HepG2 (cell line): Measurements from ENCODE around the gene CD300LF. TPM values are rescaled to one million over a fixed set of nuclear protein-coding genes. Genes with fewer than 3 reads are reported as not detected.

Experiments used
- AKAP8 ChIP-seq: sonication (generic); formaldehyde crosslinking; IDR thresholded peaks from 2 replicates; pipeline ENCODE4 v1.5.1; 2020; ENCODE audit warnings: mild to moderate bottlenecking, missing genetic modification reagents
- ARID2 ChIP-seq: sonication (generic); formaldehyde crosslinking; IDR thresholded peaks from 2 replicates; pipeline ENCODE4 v1.8.1; 2022; ENCODE audit warnings: mild to moderate bottlenecking, missing genetic modification reagents, borderline replicate concordance
- ATM ChIP-seq: fragments of 450-650 bp; IDR thresholded peaks from 2 replicates; pipeline ENCODE4 v1.7.1; 2017; ENCODE audit warnings: mild to moderate bottlenecking, borderline replicate concordance
- FOXK2 ChIP-seq: fragments of 450-650 bp; IDR thresholded peaks from 2 replicates; pipeline ENCODE4 v1.6.1; 2016
- ISX ChIP-seq: sonication (generic); formaldehyde crosslinking; conservative IDR thresholded peaks from 2 replicates; pipeline ENCODE4 v1.5.0; 2020; ENCODE audit warnings: missing genetic modification reagents
- KAT7 ChIP-seq: IDR thresholded peaks from 2 replicates; pipeline ENCODE4 v1.6.1; 2018; ENCODE audit warnings: borderline replicate concordance, missing compliant biosample characterization
- MAFK ChIP-seq, 2 experiments: IDR thresholded peaks in 1 of 2; conservative IDR thresholded peaks in 1 of 2; 2 replicates each; pipeline ENCODE4 v1.6.1; 2011; ENCODE audit warnings: improper control_type of control experiment in 2 of 2, low read length in 2 of 2
- MXD3 ChIP-seq: IDR thresholded peaks from 2 replicates; pipeline ENCODE4 v1.6.1; 2016; ENCODE audit warnings: mild to moderate bottlenecking, missing biosample characterization, missing genetic modification reagents
- NBN ChIP-seq: fragments of 450-650 bp; conservative IDR thresholded peaks from 2 replicates; pipeline ENCODE4 v1.6.1; 2017
- NCOR1 ChIP-seq: fragments of 200-600 bp; sonication (generic); IDR thresholded peaks from 2 replicates; pipeline ENCODE4 v1.7.0; 2017; ENCODE audit warnings: antibody characterized with exemption, low read length, borderline replicate concordance
- NFE2L1 ChIP-seq: sonication (generic); formaldehyde crosslinking; IDR thresholded peaks from 2 replicates; pipeline ENCODE4 v1.4.0; 2020; ENCODE audit warnings: missing genetic modification reagents, mild to moderate bottlenecking, borderline replicate concordance
- NPAS2 ChIP-seq: sonication (generic); formaldehyde crosslinking; IDR thresholded peaks from 2 replicates; pipeline ENCODE4 v1.8.0; 2022; ENCODE audit warnings: mild to moderate bottlenecking, missing genetic modification reagents, borderline replicate concordance
- PAX8 ChIP-seq: sonication (generic); formaldehyde crosslinking; IDR thresholded peaks from 2 replicates; pipeline ENCODE4 v1.8.0; 2022; ENCODE audit warnings: mild to moderate bottlenecking, missing genetic modification reagents, borderline replicate concordance
- REST ChIP-seq, 2 experiments: IDR thresholded peaks; 2 replicates each; pipeline ENCODE4 v1.6.1; 2011 to 2012; ENCODE audit warnings: low read length in 2 of 2, borderline replicate concordance in 1 of 2, low read depth in 1 of 2, mild to moderate bottlenecking in 1 of 2, moderate library complexity in 1 of 2
- SYNCRIP ChIP-seq: fragments of 200-400 bp; formaldehyde crosslinking; IDR thresholded peaks from 2 replicates; pipeline ENCODE4 v1.6.1; 2018; ENCODE audit warnings: mild to moderate bottlenecking, low read depth, low read length; ENCODE audit not compliant: insufficient read depth
- TIGD3 ChIP-seq: sonication (generic); formaldehyde crosslinking; IDR thresholded peaks from 2 replicates; pipeline ENCODE4 v1.5.1; 2020; ENCODE audit warnings: mild to moderate bottlenecking, missing genetic modification reagents, borderline replicate concordance
- TOE1 ChIP-seq: sonication (generic); formaldehyde crosslinking; IDR thresholded peaks from 2 replicates; pipeline ENCODE4 v1.4.0; 2020; ENCODE audit warnings: mild to moderate bottlenecking, missing genetic modification reagents
- ZBTB38 ChIP-seq: sonication (generic); formaldehyde crosslinking; IDR thresholded peaks from 2 replicates; pipeline ENCODE4 v1.5.1; 2020; ENCODE audit warnings: mild to moderate bottlenecking, missing genetic modification reagents
- ZBTB39 ChIP-seq: sonication (generic); formaldehyde crosslinking; IDR thresholded peaks from 2 replicates; pipeline ENCODE4 v1.5.0; 2020; ENCODE audit warnings: missing genetic modification reagents
- ZFX ChIP-seq: sonication (generic); formaldehyde crosslinking; IDR thresholded peaks from 2 replicates; pipeline ENCODE4 v1.4.0; 2020; ENCODE audit warnings: mild to moderate bottlenecking, low read depth, missing genetic modification reagents, moderate library complexity
- ZNF143 ChIP-seq: sonication (generic); formaldehyde crosslinking; IDR thresholded peaks from 2 replicates; pipeline ENCODE4 v1.4.0; 2020; ENCODE audit warnings: missing genetic modification reagents
- ZNF235 ChIP-seq: sonication (generic); formaldehyde crosslinking; IDR thresholded peaks from 2 replicates; pipeline ENCODE4 v1.8.1; 2023; ENCODE audit warnings: mild to moderate bottlenecking, missing genetic modification reagents, borderline replicate concordance
- ZNF329 ChIP-seq: sonication (generic); formaldehyde crosslinking; IDR thresholded peaks from 2 replicates; pipeline ENCODE4 v1.9.0; 2021; ENCODE audit warnings: low read depth, mild to moderate bottlenecking, missing genetic modification reagents
- ZNF510 ChIP-seq: sonication (generic); formaldehyde crosslinking; IDR thresholded peaks from 2 replicates; pipeline ENCODE4 v1.4.0; 2020; ENCODE audit warnings: low read depth, mild to moderate bottlenecking, missing genetic modification reagents
- ZNF737 ChIP-seq: sonication (generic); formaldehyde crosslinking; IDR thresholded peaks from 2 replicates; pipeline ENCODE4 v1.5.0; 2020; ENCODE audit warnings: missing genetic modification reagents, mild to moderate bottlenecking, borderline replicate concordance
- polyA plus RNA-seq, 8 experiments: library from polyadenylated mRNA; depleted of rRNA in 3 of 8; stranded (reverse) in 7 of 8; unstranded in 1 of 8; fragments of >200 nt; fragmentation: Illumina TruSeq in 4 of 8; extraction: Trizol in 4 of 8; gene quantifications; 2 replicates each; pipeline versions ENCODE4 v1.2.1 to v1.2.3, GENCODE V29; 2011 to 2016; ENCODE audit warnings: low read depth in 4 of 8, missing spikeins in 1 of 8, mixed read lengths in 1 of 8; ENCODE audit not compliant: insufficient read depth in 1 of 8
- total RNA-seq, 5 experiments: library from RNA; depleted of rRNA; stranded (reverse); fragments of >200 nt; fragmentation: Illumina TruSeq; extraction: Trizol; gene quantifications; 2 replicates each; pipeline ENCODE4 v1.2.3, GENCODE V29; 2016; ENCODE audit warnings: low read depth in 1 of 5

Gene CD300LF
- total and polyA plus RNA-seq, 2 of the 13 experiments (the other 11 are each of a cell fraction or from before 2014, with no cell fraction given) = not detected

- TF ChIP-seq ZNF510 (no peak), NBN (peak; percentile 85; the same call in 1 of the 2 replicates), ZNF329 (CRISPR knock-in tag) (no peak), AKAP8 (CRISPR knock-in tag) (no peak), ZBTB38 (no peak), NPAS2 (CRISPR knock-in tag) (no peak), MAFK (conservative IDR thresholded peaks at IDR 0.05 in 1 of 2, IDR thresholded peaks at IDR 0.05 in 1 of 2; ENCODE audit: low read length in 2 of 2) (no peak), MXD3 (CRISPR knock-in tag) (no peak), FOXK2 (0 out of 2 replicates have a peak, but pooled peaks have one; percentile 37), SYNCRIP (no peak), REST (IDR thresholded peaks at IDR 0.05; ENCODE audit: borderline replicate concordance in 1 of 2, low read depth in 1 of 2, low read length in 2 of 2) (no peak), ZNF737 (CRISPR knock-in tag) (no peak), TOE1 (CRISPR knock-in tag) (no peak), ARID2 (CRISPR knock-in tag) (no peak), ZBTB39 (no peak), NFE2L1 (CRISPR knock-in tag) (no peak), ZNF235 (CRISPR knock-in tag) (no peak), ZNF143 (no peak), PAX8 (CRISPR knock-in tag) (no peak), ZFX (no peak), NCOR1 (no peak), ISX (no peak), TIGD3 (CRISPR knock-in tag) (no peak), ATM (peak; percentile 36; the same call in 1 of the 2 replicates), KAT7 (no peak)
Observed at GRCh38 chr17:74728702-74729075, 16.0 kb upstream of the CD300LF start (continued).
